NOMO-1 treated with dmso at 0.1 percent for 144 hours (cell line): ENCODE measurements around the gene PXYLP1.
"Not testable (repeated sequence)": the region's sequence is repeated elsewhere in the genome, so short reads cannot be mapped to it uniquely, and the experiment has no call there.

ENCODE experiments used
- DNase-seq: peaks from one replicate; lab custom pipeline; 2025; ENCODE audit not compliant: unreplicated experiment; lab: John Stamatoyannopoulos, UW

Gene PXYLP1

GRCh38 chr3:141231101-141231951 lies at the start of gene PXYLP1:
Gene PXYLP1 (plus strand): TSS chr3:141231825. CDS start chr3:141260176, 28,351 bp downstream.
- peak; percentile 91 for DNase-seq

GRCh38 chr3:141183606-141184005 lies 48.0 kb upstream of the PXYLP1 start:
- DNase-seq, result no peak

DNA sequence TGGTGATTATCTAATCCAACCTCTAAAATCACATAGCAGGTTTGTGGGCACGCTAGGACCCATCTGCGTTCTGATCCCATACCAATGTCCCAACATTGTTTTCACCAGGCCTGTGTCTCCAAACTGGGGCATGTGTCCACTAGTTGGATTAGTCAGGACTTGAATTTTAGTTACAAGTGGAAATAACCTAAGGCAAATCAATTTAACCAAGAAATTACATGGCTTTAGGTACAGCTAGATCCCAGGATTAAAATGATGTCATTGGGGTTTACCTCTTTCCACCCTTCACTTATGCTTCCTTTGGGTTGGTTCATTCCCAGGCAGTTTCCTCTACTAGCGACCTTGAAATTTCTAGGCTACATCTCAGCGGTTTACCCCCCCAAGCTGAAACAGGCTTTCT lies 47.2 kb upstream of the PXYLP1 start:
- DNase-seq, result no peak

DNA sequence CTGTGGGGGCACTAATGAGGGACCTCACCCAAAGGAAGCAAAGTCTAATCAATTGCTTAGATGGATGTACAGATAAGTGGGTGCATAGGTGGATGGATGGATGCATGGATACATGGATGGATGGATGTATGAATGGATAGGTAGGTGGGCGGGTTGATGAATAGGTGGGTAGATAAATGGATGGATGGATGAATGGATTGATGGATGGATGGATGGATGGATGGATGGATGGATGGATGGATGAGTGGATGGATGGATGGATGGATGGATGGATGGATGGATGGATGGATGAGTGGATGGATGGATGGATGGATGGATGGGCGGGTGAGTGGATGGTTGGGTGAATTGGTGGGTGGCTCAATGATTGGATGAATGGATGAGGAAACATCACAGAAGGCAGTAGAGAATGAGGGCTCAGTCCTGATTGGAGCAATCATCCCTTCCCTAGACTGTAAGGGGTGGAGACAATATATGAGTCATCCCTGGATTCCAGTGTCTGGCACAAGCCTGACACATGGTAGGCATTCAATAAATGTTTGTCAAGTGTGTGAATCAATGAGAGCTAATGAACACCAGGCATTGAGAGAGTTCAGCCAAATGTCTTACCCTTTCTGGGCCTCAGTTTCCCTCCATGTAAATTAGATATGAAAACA lies 40.4 kb upstream of the PXYLP1 start:
- DNase-seq, result no peak

GRCh38 chr3:141192345-141192744 lies 39.3 kb upstream of the PXYLP1 start:
- peak; percentile 92 for DNase-seq

- DNase-seq, result no peak
Observed at GRCh38 chr3:141193066-141193830, 38.4 kb upstream of the PXYLP1 start.

DNA sequence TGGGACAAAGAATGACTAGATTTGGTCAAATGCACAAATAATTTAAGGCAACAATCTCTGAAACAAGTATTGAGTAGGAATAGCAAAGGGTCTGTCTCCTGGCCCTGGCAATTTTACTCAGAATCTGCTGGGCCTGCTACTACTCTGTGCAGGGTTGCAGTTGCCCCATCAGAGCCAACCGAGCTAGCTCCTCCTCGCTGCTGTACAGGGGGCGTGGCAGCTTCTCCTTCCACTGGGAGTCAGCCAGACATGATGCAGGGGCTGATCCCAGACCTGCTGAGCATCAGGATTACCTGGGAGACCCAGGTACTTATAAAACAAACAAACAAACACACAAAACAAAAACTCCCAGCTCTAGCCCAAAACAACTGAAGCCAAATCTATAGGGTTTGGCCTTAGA lies 30.5 kb upstream of the PXYLP1 start:
- DNase-seq, result no peak

- no peak for DNase-seq
Observed at GRCh38 chr3:141202682-141203081, 28.9 kb upstream of the PXYLP1 start.

- no peak for DNase-seq
Observed at GRCh38 chr3:141203866-141204265, 27.8 kb upstream of the PXYLP1 start.

DNA sequence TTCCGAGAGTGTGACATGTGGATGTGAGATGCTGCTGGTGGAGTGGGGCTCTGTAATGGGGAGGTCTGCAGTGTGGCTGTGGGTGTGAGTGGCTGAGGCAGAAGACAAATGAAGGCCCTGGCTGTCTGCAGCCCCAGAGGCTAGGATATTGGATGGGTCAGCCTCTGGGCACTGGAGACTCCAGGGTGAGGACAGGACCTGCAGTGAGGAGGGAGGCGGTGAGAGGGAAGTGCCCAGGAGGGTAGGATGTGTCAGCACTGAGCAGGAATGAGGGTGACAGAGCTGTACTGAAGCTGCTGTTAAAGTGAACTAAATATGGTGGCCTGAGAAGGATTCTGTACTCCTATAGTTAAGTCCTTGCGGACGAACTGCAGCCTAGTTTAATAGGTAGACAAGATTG lies 27.3 kb upstream of the PXYLP1 start:
- no peak for DNase-seq

DNA sequence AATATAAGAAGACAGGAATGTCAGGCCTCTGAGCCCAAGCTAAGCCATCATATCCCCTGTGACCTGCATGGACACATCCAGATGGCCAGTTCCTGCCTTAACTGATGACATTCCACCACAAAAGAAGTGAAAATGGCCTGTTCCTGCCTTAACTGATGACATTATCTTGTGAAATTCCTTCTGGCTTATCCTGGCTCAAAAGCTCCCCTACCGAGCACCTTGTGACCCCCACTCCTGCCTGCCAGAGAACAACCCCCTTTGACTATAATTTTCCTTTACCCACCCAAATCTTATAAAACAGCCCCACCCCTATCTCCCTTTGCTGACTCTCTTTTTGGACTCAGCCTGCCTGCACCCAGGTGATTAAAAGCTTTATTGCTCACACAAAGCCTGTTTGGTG lies 20.3 kb upstream of the PXYLP1 start:
- DNase-seq, result not testable (repeated sequence)

DNA sequence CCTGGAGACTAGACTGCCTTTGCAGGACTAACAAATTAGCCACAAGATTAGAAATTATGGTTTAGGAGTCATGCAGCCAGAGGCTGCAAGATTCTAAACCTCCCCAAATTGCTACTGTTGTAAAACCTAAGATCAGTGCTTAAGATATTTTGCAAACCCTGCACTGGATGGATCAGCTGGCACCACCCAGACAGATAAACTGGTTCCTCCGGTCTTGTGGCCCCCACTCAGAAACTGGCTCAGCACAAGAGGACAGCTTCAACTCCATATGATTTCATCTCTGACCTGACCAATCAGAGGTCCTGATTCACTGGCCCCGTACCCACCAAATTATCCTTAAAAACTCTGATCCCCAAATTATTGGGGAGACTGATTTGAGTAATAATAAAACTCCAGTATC lies 19.5 kb upstream of the PXYLP1 start:
- DNase-seq, result no peak

- DNase-seq, result no peak
Observed at GRCh38 chr3:141212555-141212954, 19.1 kb upstream of the PXYLP1 start.

DNA sequence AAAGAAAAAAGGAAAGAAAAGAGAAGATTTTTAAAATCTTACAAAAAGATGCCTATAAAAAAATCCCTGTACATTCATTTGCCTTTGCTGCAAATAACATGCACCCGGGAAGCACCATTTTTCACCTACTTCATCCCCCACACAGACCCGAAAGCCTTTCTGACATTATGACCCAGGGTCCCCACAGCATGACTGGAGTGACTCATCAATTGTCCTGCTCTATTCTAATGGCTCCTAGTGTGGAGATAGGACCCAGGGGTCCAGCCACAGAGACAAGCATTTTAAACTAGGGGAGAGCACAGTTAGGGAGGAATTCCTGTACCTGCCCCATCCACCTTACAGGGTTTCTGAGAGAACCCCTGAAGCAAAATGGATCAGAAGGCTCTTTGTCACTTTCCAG lies 14.7 kb upstream of the PXYLP1 start:
- no peak for DNase-seq

DNA sequence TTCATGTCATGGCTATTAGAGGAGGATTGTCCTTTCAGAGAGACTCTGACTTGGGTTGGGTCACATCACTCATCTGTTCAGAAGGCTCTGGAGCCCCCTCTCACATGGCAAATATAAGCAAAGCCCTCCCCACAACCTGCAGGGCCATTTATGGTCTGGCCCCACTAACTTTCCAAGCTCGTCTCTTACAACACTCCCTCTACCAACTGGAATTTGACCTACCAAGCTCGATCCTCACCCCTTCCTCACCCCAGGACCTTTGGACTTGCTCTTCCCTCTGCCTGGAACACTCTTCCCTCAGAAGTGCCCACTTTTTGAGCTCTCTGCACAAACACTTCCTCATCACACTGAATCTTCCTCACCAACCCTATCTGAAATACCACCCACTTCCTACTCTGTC lies 14.2 kb upstream of the PXYLP1 start:
- DNase-seq, result no peak

DNA sequence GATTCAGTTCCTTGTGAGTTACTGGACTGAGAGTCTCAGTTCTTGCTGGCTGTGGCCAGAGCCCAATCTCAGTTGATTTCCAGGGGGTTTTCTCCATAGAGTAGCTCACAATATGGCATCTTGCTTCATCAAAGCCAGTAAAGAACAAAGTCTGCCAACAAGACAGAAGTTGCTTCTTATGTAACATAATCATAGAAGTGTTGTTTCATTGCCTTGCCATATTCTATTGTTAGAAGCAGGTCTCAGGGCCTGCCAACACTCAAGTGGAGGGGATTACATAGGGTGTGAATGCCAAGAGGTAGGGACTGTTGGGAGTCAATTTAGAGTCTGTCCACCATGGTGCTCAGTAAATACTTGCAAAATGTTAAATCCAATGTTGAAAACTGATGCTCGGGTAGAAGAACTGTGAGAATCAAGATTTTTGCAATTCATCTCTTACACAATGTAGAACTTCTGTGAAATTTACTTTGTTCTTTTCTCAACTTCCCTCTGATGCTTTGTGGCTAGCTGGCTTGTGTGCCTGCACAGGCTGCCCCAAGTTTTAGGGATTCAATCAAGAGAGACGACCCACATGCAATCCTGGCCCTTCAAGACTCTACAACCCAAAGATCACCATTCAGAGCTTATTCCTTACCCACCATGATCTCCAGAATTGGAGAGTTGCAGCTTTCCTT lies 13.3 kb upstream of the PXYLP1 start:
- peak; percentile 40 for DNase-seq

DNA sequence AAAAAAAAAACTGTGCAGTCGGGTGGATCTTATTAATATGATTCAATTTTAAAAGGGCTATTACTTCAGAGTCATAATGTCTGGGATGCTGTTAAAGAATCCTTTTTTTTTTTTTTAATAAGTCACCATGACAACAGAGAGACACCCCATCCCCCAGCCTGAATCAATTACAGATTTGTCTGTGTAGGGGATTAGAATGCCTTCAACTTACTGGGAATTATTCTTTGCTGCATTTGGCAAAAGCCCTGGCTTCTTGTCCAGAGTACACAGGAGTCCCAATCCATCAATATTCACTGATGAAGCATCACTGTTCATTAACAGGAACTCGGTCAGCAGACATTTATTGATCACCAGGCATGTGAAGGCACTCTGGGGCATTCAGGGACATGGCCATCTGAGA lies 12.7 kb upstream of the PXYLP1 start:
- DNase-seq, result no peak

- DNase-seq, result no peak
Observed at GRCh38 chr3:141223673-141224166, 7.9 kb upstream of the PXYLP1 start.

GRCh38 chr3:141225939-141226338 lies 5.7 kb upstream of the PXYLP1 start:
- no peak for DNase-seq

DNA sequence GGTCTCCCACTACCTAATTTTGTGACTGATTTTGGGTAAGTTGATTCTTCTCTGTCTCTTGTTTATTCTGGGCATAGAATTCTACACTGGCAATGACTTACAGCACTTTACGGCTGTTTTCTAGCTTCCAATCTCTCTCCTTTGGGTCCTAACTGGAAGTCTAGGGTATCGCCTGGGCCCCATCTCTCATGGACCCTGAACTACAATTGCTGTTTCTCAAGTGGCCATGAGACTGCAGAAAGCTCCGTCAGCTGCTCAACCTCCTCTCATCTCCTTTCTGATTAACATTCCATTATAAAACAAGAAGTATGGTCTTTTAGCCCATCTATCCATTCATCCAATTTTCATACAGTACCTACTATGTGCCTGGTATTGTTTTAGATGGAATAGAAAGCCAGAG lies 4.4 kb upstream of the PXYLP1 start:
- no peak for DNase-seq

DNA sequence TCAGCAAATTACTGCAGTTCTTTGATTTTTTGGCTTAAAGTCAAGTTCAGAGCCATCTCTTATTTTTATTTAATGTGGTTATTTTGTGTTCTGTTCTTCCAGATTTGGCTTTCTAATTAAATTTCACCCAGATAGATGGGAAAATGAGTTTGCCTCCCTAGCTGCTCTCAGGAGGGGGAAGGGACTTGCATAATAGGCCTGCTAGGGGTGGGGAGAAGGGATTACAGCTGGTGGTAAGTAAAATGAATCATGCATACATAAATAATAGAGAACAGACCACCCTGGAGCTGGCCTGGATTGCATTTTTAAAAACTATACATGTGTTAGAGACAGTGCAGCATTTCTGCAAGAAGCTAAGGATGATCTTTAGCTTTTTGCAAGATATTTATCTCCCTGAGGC lies 3.9 kb upstream of the PXYLP1 start:
- DNase-seq, result no peak
